NB4 (cell line): ENCODE measurements around the gene NT5C1A.
A peak's percentile ranks its signal among the peaks of the same experiment; 100 is the strongest.

ENCODE experiments used
- DNase-seq: peaks from one replicate; pipeline ENCODE4 v3.0.0; 2010; ENCODE audit warnings: low read depth
- H3K4me3 ChIP-seq: one replicate; pipeline ENCODE4 v1.5.1; 2011; ENCODE audit warnings: mild to moderate bottlenecking, low read depth, low read length, moderate library complexity
- MAX ChIP-seq: IDR thresholded peaks from 2 replicates; pipeline ENCODE4 v1.6.1; 2011; ENCODE audit warnings: low read depth, low read length
- MYC ChIP-seq: IDR thresholded peaks from 2 replicates; pipeline ENCODE4 v1.6.1; 2011; ENCODE audit warnings: low read depth, low read length
- POLR2A ChIP-seq: IDR thresholded peaks from 2 replicates; pipeline ENCODE4 v1.6.1; 2011; ENCODE audit warnings: mild to moderate bottlenecking; ENCODE audit not compliant: insufficient read length; ENCODE audit errors: extremely low read depth
- TF ChIP-seq, protein P1 (sequence below): IDR thresholded peaks from one replicate; pipeline ENCODE4 v1.5.1; 2012; ENCODE audit warnings: low read depth, low read length

The NT5C1A gene

GRCh38 chr1:39649636-39650185 is 22.2 kb downstream of the NT5C1A start:
- TF ChIP-seq MAX: no peak
- TF ChIP-seq, protein P1, sequence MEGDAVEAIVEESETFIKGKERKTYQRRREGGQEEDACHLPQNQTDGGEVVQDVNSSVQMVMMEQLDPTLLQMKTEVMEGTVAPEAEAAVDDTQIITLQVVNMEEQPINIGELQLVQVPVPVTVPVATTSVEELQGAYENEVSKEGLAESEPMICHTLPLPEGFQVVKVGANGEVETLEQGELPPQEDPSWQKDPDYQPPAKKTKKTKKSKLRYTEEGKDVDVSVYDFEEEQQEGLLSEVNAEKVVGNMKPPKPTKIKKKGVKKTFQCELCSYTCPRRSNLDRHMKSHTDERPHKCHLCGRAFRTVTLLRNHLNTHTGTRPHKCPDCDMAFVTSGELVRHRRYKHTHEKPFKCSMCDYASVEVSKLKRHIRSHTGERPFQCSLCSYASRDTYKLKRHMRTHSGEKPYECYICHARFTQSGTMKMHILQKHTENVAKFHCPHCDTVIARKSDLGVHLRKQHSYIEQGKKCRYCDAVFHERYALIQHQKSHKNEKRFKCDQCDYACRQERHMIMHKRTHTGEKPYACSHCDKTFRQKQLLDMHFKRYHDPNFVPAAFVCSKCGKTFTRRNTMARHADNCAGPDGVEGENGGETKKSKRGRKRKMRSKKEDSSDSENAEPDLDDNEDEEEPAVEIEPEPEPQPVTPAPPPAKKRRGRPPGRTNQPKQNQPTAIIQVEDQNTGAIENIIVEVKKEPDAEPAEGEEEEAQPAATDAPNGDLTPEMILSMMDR: no peak
- TF ChIP-seq POLR2A: no peak
- DNase-seq: no peak

DNA sequence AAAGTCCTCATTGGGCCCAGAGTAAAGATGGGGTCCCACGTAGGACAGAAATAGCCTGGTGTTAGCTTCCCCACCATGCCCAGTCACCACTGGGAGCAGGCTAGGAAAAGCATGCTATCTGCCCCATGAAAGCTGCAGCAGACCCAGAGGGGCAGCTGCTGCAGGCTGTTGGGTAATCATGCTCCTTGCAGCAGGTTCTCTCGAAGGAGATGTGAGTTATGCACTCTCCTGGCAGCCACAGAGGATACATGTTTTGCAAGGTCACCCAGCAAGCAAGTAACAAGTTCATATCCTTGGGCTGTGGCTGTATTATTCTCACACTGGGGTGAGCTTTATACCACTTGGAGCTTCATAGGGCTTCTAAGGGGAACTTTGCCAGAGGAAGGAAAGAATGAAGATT is 23.4 kb downstream of the NT5C1A start:
- TF ChIP-seq MYC (no peak), POLR2A (no peak), MAX (no peak)
- TF ChIP-seq, protein P1: no peak
- H3K4me3 ChIP-seq: no peak overlapping the region
- peak; percentile 20 for DNase-seq

More at GRCh38 chr1:39649636-39650185, 22.2 kb downstream of the NT5C1A start:
- no peak overlapping the region for H3K4me3 ChIP-seq

- TF ChIP-seq MYC (no peak), MAX (no peak), POLR2A (no peak)
- TF ChIP-seq, protein P1: no peak
- DNase-seq: no peak
- no peak overlapping the region for H3K4me3 ChIP-seq
Observed at GRCh38 chr1:39647247-39647646, 24.7 kb downstream of the NT5C1A start.

- TF ChIP-seq MAX: no peak
- TF ChIP-seq POLR2A: no peak
- DNase-seq: peak; percentile 27
- H3K4me3 ChIP-seq: no peak overlapping the region
Observed at GRCh38 chr1:39646232-39647081, 25.4 kb downstream of the NT5C1A start.

- H3K4me3 ChIP-seq: no peak overlapping the region
- no peak for DNase-seq
- TF ChIP-seq POLR2A: no peak
- TF ChIP-seq, protein P1: no peak
- TF ChIP-seq MAX: no peak
- TF ChIP-seq MYC: no peak
Observed at GRCh38 chr1:39645411-39646043, 26.4 kb downstream of the NT5C1A start.

- no peak for TF ChIP-seq MAX
- TF ChIP-seq, protein P1: no peak
- no peak overlapping the region for H3K4me3 ChIP-seq
- DNase-seq: no peak
Observed at GRCh38 chr1:39643705-39644104, 28.2 kb downstream of the NT5C1A start.
